ENCODE results near the gene CYP2J2. TPM values are rescaled to one million over a fixed set of nuclear protein-coding genes. Genes with fewer than 3 reads are reported as not detected.
A peak's percentile ranks its signal among the peaks of the same experiment; 100 is the strongest.
"Not testable (repeated sequence)": the region's sequence is repeated elsewhere in the genome, so short reads cannot be mapped to it uniquely, and the experiment has no call there.

Gene CYP2J2
- total and polyA plus RNA-seq, 5 donors = 50.5 to 112 (median 68.8) TPM

DNA sequence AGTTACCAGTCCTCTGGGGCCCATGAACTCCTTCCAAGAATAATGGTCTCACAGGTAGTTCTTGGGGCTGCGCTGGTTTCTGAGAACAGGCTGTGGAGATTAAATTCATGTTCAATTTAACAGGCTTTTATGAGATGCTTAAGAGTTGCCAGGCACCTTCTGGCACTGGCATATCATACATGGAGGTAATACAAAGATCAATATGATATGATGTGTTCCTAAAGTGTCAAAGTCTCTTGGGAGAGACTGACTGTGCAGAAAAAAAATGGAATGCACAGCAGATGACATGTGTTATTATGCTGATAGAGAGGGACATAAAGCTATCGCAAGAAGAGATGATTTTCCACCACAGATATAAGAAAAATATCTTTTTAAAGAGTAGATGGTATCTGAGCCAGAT is 6.8 kb downstream of the CYP2J2 start:
- intact Hi-C loops (cut with DNase I) = no loop called here
- Histone ChIP-seq H3K4me1 (ENCODE audit: control insufficient read depth, insufficient read depth, low read length) (peaks cover 6% of the 10 kb centered on the region), H3K9me3 (ENCODE audit: control insufficient read depth, low read length) (no peaks in the 10 kb centered on the region), H3K4me3 (ENCODE audit: low read length) (no peak overlapping the region), H3K27ac (ENCODE audit: low read length) (peak overlapping the region; percentile 78), H3K27me3 (ENCODE audit: control insufficient read depth, insufficient read depth) (no peaks in the 10 kb centered on the region)
- ATAC-seq (no peak), DNase-seq (no peak)
- WGBS = 64% methylated on average over 2 of the region's 2 CpGs

DNA sequence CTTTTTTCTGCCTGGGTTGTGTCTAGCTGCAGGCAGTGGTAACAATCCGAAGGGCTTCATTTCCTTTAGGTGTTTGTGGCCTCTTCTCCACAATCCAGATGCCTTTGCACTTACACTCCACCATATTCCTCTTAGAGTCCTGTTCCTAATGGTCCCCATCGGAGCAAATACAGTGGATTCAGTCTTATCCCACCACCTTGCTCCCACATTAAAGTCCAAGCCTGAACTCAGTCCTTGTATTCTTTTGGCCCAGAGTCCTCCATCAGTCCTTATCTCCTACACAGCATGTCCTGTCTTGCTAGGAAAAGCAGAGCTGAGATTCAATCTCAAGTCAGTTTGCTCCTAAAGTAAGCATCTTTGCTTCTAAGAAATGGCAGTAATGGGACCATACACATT is 8.8 kb downstream of the CYP2J2 start:
- peaks cover 6% of the 10 kb centered on the region for H3K4me1 ChIP-seq (ENCODE audit: control insufficient read depth, insufficient read depth, low read length)
- intact Hi-C loops (cut with DNase I) = no loop called here
- H3K27ac ChIP-seq (ENCODE audit: low read length) = peak overlapping the region; percentile 56
- no peak for DNase-seq
- H3K9me3 ChIP-seq (ENCODE audit: control insufficient read depth, low read length) = no peaks in the 10 kb centered on the region
- H3K27me3 ChIP-seq (ENCODE audit: control insufficient read depth, insufficient read depth) = no peaks in the 10 kb centered on the region
- no peak overlapping the region for H3K4me3 ChIP-seq (ENCODE audit: low read length)
- WGBS = 96% methylated on average over 2 of the region's 2 CpGs
- no peak for ATAC-seq

GRCh38 chr1:59917026-59917784 is 9.4 kb downstream of the CYP2J2 start:
- no peak for DNase-seq
- H3K27me3 ChIP-seq (ENCODE audit: control insufficient read depth, insufficient read depth) = no peaks in the 10 kb centered on the region
- H3K27ac ChIP-seq (ENCODE audit: low read length) = peak overlapping the region; percentile 56
- 83% methylated on average over 10 of the region's 10 CpGs for WGBS
- peaks cover 6% of the 10 kb centered on the region for H3K4me1 ChIP-seq (ENCODE audit: control insufficient read depth, insufficient read depth, low read length)
- intact Hi-C loops (cut with DNase I) = no loop called here
- H3K9me3 ChIP-seq (ENCODE audit: control insufficient read depth, low read length) = no peaks in the 10 kb centered on the region
- no peak overlapping the region for H3K4me3 ChIP-seq (ENCODE audit: low read length)
- ATAC-seq = no peak

DNA sequence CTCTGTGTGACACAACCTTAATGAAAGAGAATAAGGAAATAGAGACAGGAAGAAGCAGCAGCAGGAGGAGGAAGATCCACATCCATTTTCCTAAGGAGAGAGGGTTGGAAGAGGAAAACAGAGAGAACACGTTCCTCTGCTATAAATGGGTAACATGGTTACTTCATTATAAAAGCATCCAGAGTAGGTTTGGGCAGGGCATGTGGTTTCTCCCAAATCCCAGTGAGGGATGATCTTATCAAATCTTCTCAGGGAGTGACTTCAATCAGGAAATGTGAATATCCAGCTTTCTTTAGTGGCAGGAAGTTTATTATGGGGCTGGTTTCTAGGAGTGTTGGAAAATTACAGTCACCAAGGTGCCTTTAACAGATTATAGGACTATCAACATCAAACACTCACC is 11.1 kb downstream of the CYP2J2 start:
- peaks cover 6% of the 10 kb centered on the region for H3K4me1 ChIP-seq (ENCODE audit: control insufficient read depth, insufficient read depth, low read length)

GRCh38 chr1:59914791-59915286 is 11.7 kb downstream of the CYP2J2 start:
- H3K9me3 ChIP-seq (ENCODE audit: control insufficient read depth, low read length); H3K27me3 ChIP-seq (ENCODE audit: control insufficient read depth, insufficient read depth); H3K4me3 ChIP-seq (ENCODE audit: low read length); ATAC-seq; DNase-seq; intact Hi-C loops (cut with DNase I); H3K4me1 ChIP-seq (ENCODE audit: control insufficient read depth, insufficient read depth, low read length): not testable (repeated sequence)
- WGBS = 72% methylated on average over 7 of the region's 7 CpGs
- H3K27ac ChIP-seq (ENCODE audit: low read length) = peak overlapping the region; percentile 17

More for the DNA sequence above, 11.1 kb downstream of the CYP2J2 start:
- intact Hi-C loops (cut with DNase I) = no loop called here
- no peaks in the 10 kb centered on the region for H3K27me3 ChIP-seq (ENCODE audit: control insufficient read depth, insufficient read depth)
- ATAC-seq = no peak
- no peaks in the 10 kb centered on the region for H3K9me3 ChIP-seq (ENCODE audit: control insufficient read depth, low read length)
- WGBS = 30% methylated on average over 1 of the region's 1 CpG
- H3K4me3 ChIP-seq (ENCODE audit: low read length) = no peak overlapping the region
- peak overlapping the region; percentile 40 for H3K27ac ChIP-seq (ENCODE audit: low read length)
- no peak for DNase-seq

DNA sequence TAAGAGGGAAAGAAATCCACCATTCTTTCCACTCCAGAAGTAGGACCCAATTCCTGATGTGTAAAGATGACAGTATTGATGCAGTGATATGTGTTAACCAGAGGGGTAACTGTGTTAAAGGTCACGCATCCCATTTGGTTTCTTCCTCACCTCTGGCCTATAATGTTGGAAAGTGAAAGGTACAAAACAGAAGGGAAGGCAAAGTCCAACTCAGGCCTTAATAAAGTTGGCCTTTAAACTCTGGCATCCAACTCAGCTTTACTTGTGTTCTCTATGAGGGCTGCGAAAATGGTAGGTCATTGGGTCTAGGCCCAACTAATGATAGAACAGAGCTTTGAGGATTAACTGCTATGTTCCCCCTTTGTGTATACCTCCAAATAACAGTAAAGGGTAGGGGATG is 17.9 kb downstream of the CYP2J2 start:
- Histone ChIP-seq H3K27ac (ENCODE audit: low read length) (no peak overlapping the region), H3K27me3 (ENCODE audit: control insufficient read depth, insufficient read depth) (no peaks in the 10 kb centered on the region), H3K4me1 (ENCODE audit: control insufficient read depth, insufficient read depth, low read length) (no peaks in the 10 kb centered on the region), H3K4me3 (ENCODE audit: low read length) (no peak overlapping the region), H3K9me3 (ENCODE audit: control insufficient read depth, low read length) (no peaks in the 10 kb centered on the region)
- 98% methylated on average over 2 of the region's 2 CpGs for WGBS
- ATAC-seq = no peak
- intact Hi-C loops (cut with DNase I) = no loop called here
- DNase-seq = no peak

DNA sequence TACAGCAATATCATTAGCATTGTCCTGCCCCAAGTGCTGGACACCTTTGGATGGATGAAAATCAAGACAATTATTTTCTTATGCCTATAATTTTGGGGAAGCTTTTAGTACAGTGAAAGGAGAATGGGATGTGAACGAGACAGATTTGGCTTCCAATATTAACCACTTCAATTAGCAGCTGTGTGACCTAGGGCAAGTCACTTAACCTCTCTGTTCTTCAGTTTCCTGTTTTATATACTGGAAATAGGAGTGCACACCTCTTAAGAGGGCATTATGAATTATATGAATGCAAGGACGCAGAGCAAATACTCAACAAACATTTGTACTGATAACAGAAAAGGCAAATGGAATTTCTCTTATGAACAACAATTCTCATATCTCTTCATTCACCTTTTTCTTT is 18.5 kb downstream of the CYP2J2 start:
- WGBS = 76% methylated on average over 2 of the region's 2 CpGs
- intact Hi-C loops (cut with DNase I) = no loop called here
- H3K4me3 ChIP-seq (ENCODE audit: low read length) = no peak overlapping the region
- ATAC-seq (no peak), DNase-seq (no peak)
- H3K27ac ChIP-seq (ENCODE audit: low read length) = no peak overlapping the region
- no peaks in the 10 kb centered on the region for H3K27me3 ChIP-seq (ENCODE audit: control insufficient read depth, insufficient read depth)
- no peaks in the 10 kb centered on the region for H3K9me3 ChIP-seq (ENCODE audit: control insufficient read depth, low read length)
- no peaks in the 10 kb centered on the region for H3K4me1 ChIP-seq (ENCODE audit: control insufficient read depth, insufficient read depth, low read length)

DNA sequence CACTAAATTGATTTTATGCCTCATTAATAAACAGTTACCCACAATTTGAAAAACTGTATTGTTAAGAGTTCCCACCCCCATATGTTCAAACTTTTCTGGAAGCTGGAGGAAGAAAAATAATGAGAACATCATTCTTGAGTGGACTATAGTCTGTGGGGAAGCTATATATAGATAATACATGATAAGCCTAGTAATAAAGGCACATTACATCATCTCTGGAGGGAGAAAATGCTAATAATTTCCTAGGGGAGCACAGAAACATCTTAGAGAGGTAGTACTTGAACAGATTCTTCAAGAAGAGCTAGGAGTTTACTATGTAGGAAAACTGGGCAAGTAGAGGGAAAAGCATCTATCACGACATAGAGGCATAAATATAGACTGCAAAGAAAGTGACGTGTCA is 19.6 kb downstream of the CYP2J2 start:
- Histone ChIP-seq H3K9me3 (ENCODE audit: control insufficient read depth, low read length) (no peaks in the 10 kb centered on the region), H3K27me3 (ENCODE audit: control insufficient read depth, insufficient read depth) (no peaks in the 10 kb centered on the region), H3K4me1 (ENCODE audit: control insufficient read depth, insufficient read depth, low read length) (no peaks in the 10 kb centered on the region), H3K4me3 (ENCODE audit: low read length) (no peak overlapping the region), H3K27ac (ENCODE audit: low read length) (no peak overlapping the region)
- ATAC-seq = no peak
- DNase-seq = no peak
- intact Hi-C loops (cut with DNase I) = no loop called here
- 33% methylated on average over 2 of the region's 2 CpGs for WGBS

DNA sequence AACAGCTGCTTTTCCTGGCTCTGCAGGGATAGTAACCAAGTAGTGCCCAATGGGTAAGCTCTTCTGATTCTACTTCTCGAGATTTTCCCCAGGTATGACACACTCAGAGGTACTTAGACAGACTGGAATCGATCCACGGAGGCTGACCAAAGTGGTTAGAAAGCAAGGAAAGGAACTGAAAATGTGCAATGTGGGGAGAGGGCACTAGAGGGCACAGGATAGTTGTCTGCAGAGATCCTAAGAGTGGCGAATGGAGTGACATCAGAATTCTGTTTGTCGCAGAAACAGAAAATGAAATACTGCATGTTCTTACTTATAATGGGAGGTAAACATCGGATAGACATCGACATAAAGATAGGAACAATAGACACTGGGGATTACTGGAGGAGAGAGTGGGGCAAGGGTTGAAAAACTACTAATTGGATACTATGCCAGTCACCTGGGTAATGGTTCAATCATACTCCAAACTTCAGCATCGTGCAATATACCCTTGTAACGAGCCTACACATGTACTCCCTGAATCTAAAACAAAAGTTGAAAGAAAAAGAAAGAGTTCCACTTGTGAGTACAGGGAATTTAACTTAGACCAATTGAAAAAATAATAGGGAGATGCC is 23.3 kb downstream of the CYP2J2 start:
- Histone ChIP-seq H3K27me3 (ENCODE audit: control insufficient read depth, insufficient read depth) (no peaks in the 10 kb centered on the region), H3K4me1 (ENCODE audit: control insufficient read depth, insufficient read depth, low read length) (no peaks in the 10 kb centered on the region), H3K27ac (ENCODE audit: low read length) (no peak overlapping the region), H3K9me3 (ENCODE audit: control insufficient read depth, low read length) (no peaks in the 10 kb centered on the region), H3K4me3 (ENCODE audit: low read length) (no peak overlapping the region)
- ATAC-seq (no peak), DNase-seq (no peak)
- WGBS = 48% methylated on average over 9 of the region's 9 CpGs
- intact Hi-C loops (cut with DNase I) = no loop called here

GRCh38 chr1:59901770-59902388 is 24.7 kb downstream of the CYP2J2 start:
- no peaks in the 10 kb centered on the region for H3K27me3 ChIP-seq (ENCODE audit: control insufficient read depth, insufficient read depth)
- no peaks in the 10 kb centered on the region for H3K9me3 ChIP-seq (ENCODE audit: control insufficient read depth, low read length)
- no peak for DNase-seq
- no peaks in the 10 kb centered on the region for H3K4me1 ChIP-seq (ENCODE audit: control insufficient read depth, insufficient read depth, low read length)
- H3K27ac ChIP-seq (ENCODE audit: low read length) = no peak overlapping the region
- ATAC-seq = no peak
- WGBS = 15% methylated on average over 1 of the region's 1 CpG
- no peak overlapping the region for H3K4me3 ChIP-seq (ENCODE audit: low read length)
- intact Hi-C loops (cut with DNase I) = no loop called here

GRCh38 chr1:59900640-59901039 is 25.9 kb downstream of the CYP2J2 start:
- Histone ChIP-seq H3K27ac (ENCODE audit: low read length) (no peak overlapping the region), H3K27me3 (ENCODE audit: control insufficient read depth, insufficient read depth) (no peaks in the 10 kb centered on the region), H3K9me3 (ENCODE audit: control insufficient read depth, low read length) (no peaks in the 10 kb centered on the region), H3K4me3 (ENCODE audit: low read length) (no peak overlapping the region), H3K4me1 (ENCODE audit: control insufficient read depth, insufficient read depth, low read length) (no peaks in the 10 kb centered on the region)
- 78% methylated on average over 2 of the region's 2 CpGs for WGBS
- ATAC-seq (no peak), DNase-seq (no peak)
- intact Hi-C loops (cut with DNase I) = no loop called here
